HCT116 (cell line): Measurements from ENCODE around the gene KLHL18. TPM values are rescaled to one million over a fixed set of nuclear protein-coding genes. Genes with fewer than 3 reads are reported as not detected.

Source experiments
- ATAC-seq: fragments of 200-7000 bp; cut with Tn5 transposase; 2 replicates; pipeline ENCODE4 v1.9.1; 2020; ENCODE audit warnings: mild to moderate bottlenecking, moderate library complexity
- BruUV-seq: library from RNA; stranded (reverse); fragments of 400-500 nt; replicated peaks from 2 replicates; lab custom pipeline; 2021; lab: Mats Ljungman, UMichigan
- CTCF ChIA-PET: fragments of 300-600 bp; sonication (Branson Sonifier 250); formaldehyde crosslinking; loops from one replicate; lab custom pipeline; 2021; ENCODE audit warnings: antibody characterized with exemption; lab: Charles Lee
- POLR2A ChIA-PET: fragments of 300-600, 350-600 bp; sonication (Branson Sonifier 250); formaldehyde crosslinking; loops from one replicate; lab custom pipeline; 2021; ENCODE audit warnings: antibody characterized with exemption; lab: Charles Lee
- RAD21 ChIA-PET, 2 experiments: fragments of 300-600 bp; sonication (Branson Sonifier 250); formaldehyde crosslinking; loops; one replicate each; lab custom pipeline; 2023; ENCODE audit warnings: low total read pairs in 2 of 2; ENCODE audit not compliant: uncharacterized antibody in 2 of 2, unreplicated experiment in 2 of 2, low non-redundant PET in 1 of 2; lab: Charles Lee
- DNase-seq: peaks from one replicate; pipeline ENCODE4 v3.0.0-alpha.2; 2010; ENCODE audit warnings: low read depth, low spot score
- H2AFZ ChIP-seq: fragments of 200-600 bp; shearing (Covaris generic), sonication (generic); 2 replicates; pipeline ENCODE4 v1.6.1; 2017; ENCODE audit warnings: low read depth, mixed run types, mixed read lengths, antibody characterized with exemption, low read length; ENCODE audit not compliant: poor library complexity, severe bottlenecking
- H3K27ac ChIP-seq: 2 replicates; pipeline ENCODE4 v1.5.1; 2012; ENCODE audit warnings: low read depth, low read length
- H3K27me3 ChIP-seq: fragments of 200-600 bp; sonication (generic); 2 replicates; pipeline ENCODE4 v1.6.1; 2016; ENCODE audit warnings: mixed run types, low read length, mixed read lengths; ENCODE audit not compliant: insufficient read depth
- H3K36me3 ChIP-seq, 2 experiments: fragments of 200-500 bp in 1 of 2; fragments of 200-600 bp in 1 of 2; sonication (Bioruptor generic) in 1 of 2; sonication (generic) in 1 of 2; 2 replicates each; pipeline versions ENCODE4 v1.5.1 to v1.6.1; 2014 to 2016; ENCODE audit warnings: low read length in 2 of 2, inconsistent platforms in 1 of 2, mixed read lengths in 1 of 2, mixed run types in 1 of 2; ENCODE audit not compliant: insufficient read depth in 2 of 2, control insufficient read depth in 1 of 2
- H3K4me1 ChIP-seq, 2 experiments: fragments of 200-600 bp in 1 of 2; sonication (generic) in 1 of 2; 2 replicates each; pipeline versions ENCODE4 v1.5.1 to v1.6.1; 2012 to 2017; ENCODE audit warnings: low read length in 2 of 2, inconsistent platforms in 1 of 2, mild to moderate bottlenecking in 1 of 2, mixed read lengths in 1 of 2, mixed run types in 1 of 2, moderate library complexity in 1 of 2; ENCODE audit not compliant: insufficient read depth in 2 of 2, control insufficient read depth in 1 of 2
- H3K4me2 ChIP-seq: fragments of 200-600 bp; sonication (generic); 2 replicates; pipeline ENCODE4 v1.6.1; 2017; ENCODE audit warnings: mixed run types, low read length, mixed read lengths
- H3K4me3 ChIP-seq, 2 experiments: fragments of 200-600 bp in 1 of 2; sonication (generic) in 1 of 2; replicated peaks in 1 of 2; 2 replicates each; pipeline ENCODE4 v1.5.1; 2011 to 2016; ENCODE audit warnings: low read length in 2 of 2, control low read depth in 1 of 2, low read depth in 1 of 2, mild to moderate bottlenecking in 1 of 2, mixed read lengths in 1 of 2, mixed run types in 1 of 2
- H3K79me2 ChIP-seq: fragments of 200-600 bp; sonication (generic); 2 replicates; pipeline ENCODE4 v1.6.1; 2017; ENCODE audit warnings: mild to moderate bottlenecking, mixed run types, low read length, moderate library complexity, mixed read lengths; ENCODE audit not compliant: insufficient read depth
- H3K9ac ChIP-seq: fragments of 200-600 bp; sonication (generic); 2 replicates; pipeline ENCODE4 v1.6.1; 2016; ENCODE audit warnings: low read length, mixed read lengths
- H3K9me2 ChIP-seq: fragments of 200-600 bp; sonication (generic), shearing (Covaris generic); 2 replicates; pipeline ENCODE4 v1.6.1; 2017; ENCODE audit warnings: mixed run types, mild to moderate bottlenecking, moderate library complexity; ENCODE audit not compliant: insufficient read depth
- H3K9me3 ChIP-seq, 2 experiments: fragments of 200-500 bp in 1 of 2; fragments of 200-600 bp in 1 of 2; sonication (Bioruptor generic) in 1 of 2; sonication (generic) in 1 of 2; 2 replicates each; pipeline ENCODE4 v1.6.1; 2014 to 2017; ENCODE audit warnings: low read length in 2 of 2, mixed read lengths in 2 of 2, inconsistent platforms in 1 of 2, low read depth in 1 of 2, mild to moderate bottlenecking in 1 of 2, mixed run types in 1 of 2, moderate library complexity in 1 of 2; ENCODE audit not compliant: control insufficient read depth in 1 of 2, insufficient read depth in 1 of 2
- H4K20me1 ChIP-seq: fragments of 200-600 bp; sonication (generic), shearing (Covaris generic); 2 replicates; pipeline ENCODE4 v1.6.1; 2017; ENCODE audit warnings: mixed run types, mild to moderate bottlenecking, moderate library complexity; ENCODE audit not compliant: insufficient read depth
- ATF3 ChIP-seq: IDR thresholded peaks from 2 replicates; pipeline ENCODE4 v1.6.1; 2012
- CBX3 ChIP-seq: IDR thresholded peaks from 2 replicates; pipeline ENCODE4 v1.6.1; 2012; ENCODE audit warnings: low read depth
- CEBPB ChIP-seq: IDR thresholded peaks from 2 replicates; pipeline ENCODE4 v1.6.1; 2012; ENCODE audit warnings: low read depth
- ELF1 ChIP-seq: IDR thresholded peaks from 2 replicates; pipeline ENCODE4 v1.6.1; 2012; ENCODE audit warnings: low read depth, borderline replicate concordance
- EZH2 ChIP-seq: fragments of 200-600 bp; sonication (generic); IDR thresholded peaks from 2 replicates; pipeline ENCODE4 v1.6.1; 2017; ENCODE audit warnings: antibody characterized with exemption, mixed run types
- EZH2phosphoT487 ChIP-seq: fragments of 200-600 bp; IDR thresholded peaks from 2 replicates; pipeline ENCODE4 v1.6.1; 2018; ENCODE audit warnings: antibody characterized with exemption, borderline replicate concordance
- FOSL1 ChIP-seq: IDR thresholded peaks from 2 replicates; pipeline ENCODE4 v1.6.1; 2012; ENCODE audit warnings: low read depth
- JUND ChIP-seq: IDR thresholded peaks from 2 replicates; pipeline ENCODE4 v1.6.1; 2012
- POLR2A ChIP-seq: IDR thresholded peaks from 2 replicates; pipeline ENCODE4 v1.7.0; 2011; ENCODE audit warnings: borderline replicate concordance; ENCODE audit not compliant: insufficient read depth, insufficient read length; ENCODE audit errors: extremely low read depth
- POLR2AphosphoS5 ChIP-seq: IDR thresholded peaks from 2 replicates; pipeline ENCODE4 v1.6.1; 2011; ENCODE audit warnings: mild to moderate bottlenecking, low read depth, low read length, moderate library complexity
- RAD21 ChIP-seq: IDR thresholded peaks from 2 replicates; pipeline ENCODE4 v1.6.1; 2012; ENCODE audit warnings: low read depth, mild to moderate bottlenecking
- SRF ChIP-seq: IDR thresholded peaks from 2 replicates; pipeline ENCODE4 v1.6.1; 2012; ENCODE audit warnings: low read depth
- YY1 ChIP-seq: IDR thresholded peaks from 2 replicates; pipeline ENCODE4 v1.6.1; 2011; ENCODE audit warnings: low read length, low read depth, moderate library complexity, mild to moderate bottlenecking; ENCODE audit not compliant: insufficient replicate concordance; ENCODE audit errors: extremely low read depth
- ZFX ChIP-seq: fragments of 450-650 bp; IDR thresholded peaks from 2 replicates; pipeline ENCODE4 v1.6.1; 2017
- ZNF274 ChIP-seq: fragments of 200-500 bp; sonication (Bioruptor generic); IDR thresholded peaks from 2 replicates; pipeline ENCODE4 v1.6.1; 2014; ENCODE audit warnings: mild to moderate bottlenecking, low read depth, low read length, inconsistent platforms
- intact Hi-C: fragments of 100-400 bp; cut with micrococcal nuclease; formaldehyde crosslinking; loops from 2 replicates; pipeline ENCODE4 v1.10.0; 2022
- total RNA-seq: library from RNA; stranded (reverse); gene quantifications from one replicate; pipeline ENCODE4 v1.2.1, GENCODE V29; 2021; ENCODE audit not compliant: unreplicated experiment
- TF ChIP-seq, protein P1 (sequence below): IDR thresholded peaks from 2 replicates; pipeline ENCODE4 v1.6.1; 2012
- TF ChIP-seq, protein P2 (sequence below), 3 experiments: fragments of 200-600 bp in 1 of 3; sonication (generic) in 1 of 3; IDR thresholded peaks in 2 of 3; conservative IDR thresholded peaks in 1 of 3; 2 replicates each; pipeline ENCODE4 v1.5.1; 2012 to 2017; ENCODE audit warnings: low read depth in 2 of 3, low read length in 2 of 3, antibody characterized with exemption in 1 of 3, borderline replicate concordance in 1 of 3, control low read depth in 1 of 3, mild to moderate bottlenecking in 1 of 3, mixed read lengths in 1 of 3, mixed run types in 1 of 3, moderate library complexity in 1 of 3; ENCODE audit not compliant: insufficient read depth in 1 of 3
- TF ChIP-seq, protein P3 (sequence below): IDR thresholded peaks from 2 replicates; pipeline ENCODE4 v1.6.1; 2012; ENCODE audit warnings: low read depth
- TF ChIP-seq, protein P4 (sequence below): IDR thresholded peaks from 2 replicates; pipeline ENCODE4 v1.6.1; 2011; ENCODE audit warnings: mild to moderate bottlenecking, low read length, moderate library complexity; ENCODE audit not compliant: insufficient replicate concordance; ENCODE audit errors: extremely low read depth

KLHL18 gene
- total RNA-seq, 1 experiment from 2014 or later, result 32.3 TPM

GRCh38 chr3:47313341-47314055 is 30.8 kb downstream of the KLHL18 start:
- Histone ChIP-seq H3K36me3 (no peaks in the 10 kb centered on the region), H3K9me3 (no peaks in the 10 kb centered on the region), H3K27me3 (no peaks in the 10 kb centered on the region), H3K4me2 (no peak overlapping the region), H3K4me3 (no peak overlapping the region), H3K4me1 (peaks cover 6 to 19% of the 10 kb centered on the region in 2 experiments; a peak in 2 of 4 replicates), H3K9me2 (no peaks in the 10 kb centered on the region), H2AFZ (no peak overlapping the region), H3K27ac (no peak overlapping the region), H4K20me1 (no peaks in the 10 kb centered on the region), H3K79me2 (peaks cover 10% of the 10 kb centered on the region), H3K9ac (no peak overlapping the region)
- ChIA-PET POLR2A (interaction anchor here (0.6 to 0.7 kb wide), 2 partner anchors 22 to 133 kb away, joined by 4 to 5 read pairs; no protein-coding TSS in a partner anchor), CTCF (interaction anchor here (1.9 kb wide), 1 partner anchor 10 kb away, joined by 21 read pairs; no protein-coding TSS in a partner anchor), RAD21 (no interaction called here)
- ATAC-seq, result no peak
- BruUV-seq, result no TSS peak
- intact Hi-C loops, result no loop called here
- no peak for DNase-seq
- no peak for TF ChIP-seq YY1
- TF ChIP-seq RAD21, result no peak
- TF ChIP-seq ZFX, result no peak
- TF ChIP-seq EZH2, result no peak
- TF ChIP-seq, protein P1, sequence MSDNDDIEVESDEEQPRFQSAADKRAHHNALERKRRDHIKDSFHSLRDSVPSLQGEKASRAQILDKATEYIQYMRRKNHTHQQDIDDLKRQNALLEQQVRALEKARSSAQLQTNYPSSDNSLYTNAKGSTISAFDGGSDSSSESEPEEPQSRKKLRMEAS, result no peak
- no peak for TF ChIP-seq ATF3
- no peak for TF ChIP-seq ELF1
- no peak for TF ChIP-seq JUND
- TF ChIP-seq, protein P2, sequence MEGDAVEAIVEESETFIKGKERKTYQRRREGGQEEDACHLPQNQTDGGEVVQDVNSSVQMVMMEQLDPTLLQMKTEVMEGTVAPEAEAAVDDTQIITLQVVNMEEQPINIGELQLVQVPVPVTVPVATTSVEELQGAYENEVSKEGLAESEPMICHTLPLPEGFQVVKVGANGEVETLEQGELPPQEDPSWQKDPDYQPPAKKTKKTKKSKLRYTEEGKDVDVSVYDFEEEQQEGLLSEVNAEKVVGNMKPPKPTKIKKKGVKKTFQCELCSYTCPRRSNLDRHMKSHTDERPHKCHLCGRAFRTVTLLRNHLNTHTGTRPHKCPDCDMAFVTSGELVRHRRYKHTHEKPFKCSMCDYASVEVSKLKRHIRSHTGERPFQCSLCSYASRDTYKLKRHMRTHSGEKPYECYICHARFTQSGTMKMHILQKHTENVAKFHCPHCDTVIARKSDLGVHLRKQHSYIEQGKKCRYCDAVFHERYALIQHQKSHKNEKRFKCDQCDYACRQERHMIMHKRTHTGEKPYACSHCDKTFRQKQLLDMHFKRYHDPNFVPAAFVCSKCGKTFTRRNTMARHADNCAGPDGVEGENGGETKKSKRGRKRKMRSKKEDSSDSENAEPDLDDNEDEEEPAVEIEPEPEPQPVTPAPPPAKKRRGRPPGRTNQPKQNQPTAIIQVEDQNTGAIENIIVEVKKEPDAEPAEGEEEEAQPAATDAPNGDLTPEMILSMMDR (IDR thresholded peaks at IDR 0.05 in 2 of 3, conservative IDR thresholded peaks at IDR 0.05 in 1 of 3; ENCODE audit: borderline replicate concordance in 1 of 3, insufficient read depth in 1 of 3, low read depth in 2 of 3, low read length in 2 of 3), result no peak
- TF ChIP-seq, protein P3, sequence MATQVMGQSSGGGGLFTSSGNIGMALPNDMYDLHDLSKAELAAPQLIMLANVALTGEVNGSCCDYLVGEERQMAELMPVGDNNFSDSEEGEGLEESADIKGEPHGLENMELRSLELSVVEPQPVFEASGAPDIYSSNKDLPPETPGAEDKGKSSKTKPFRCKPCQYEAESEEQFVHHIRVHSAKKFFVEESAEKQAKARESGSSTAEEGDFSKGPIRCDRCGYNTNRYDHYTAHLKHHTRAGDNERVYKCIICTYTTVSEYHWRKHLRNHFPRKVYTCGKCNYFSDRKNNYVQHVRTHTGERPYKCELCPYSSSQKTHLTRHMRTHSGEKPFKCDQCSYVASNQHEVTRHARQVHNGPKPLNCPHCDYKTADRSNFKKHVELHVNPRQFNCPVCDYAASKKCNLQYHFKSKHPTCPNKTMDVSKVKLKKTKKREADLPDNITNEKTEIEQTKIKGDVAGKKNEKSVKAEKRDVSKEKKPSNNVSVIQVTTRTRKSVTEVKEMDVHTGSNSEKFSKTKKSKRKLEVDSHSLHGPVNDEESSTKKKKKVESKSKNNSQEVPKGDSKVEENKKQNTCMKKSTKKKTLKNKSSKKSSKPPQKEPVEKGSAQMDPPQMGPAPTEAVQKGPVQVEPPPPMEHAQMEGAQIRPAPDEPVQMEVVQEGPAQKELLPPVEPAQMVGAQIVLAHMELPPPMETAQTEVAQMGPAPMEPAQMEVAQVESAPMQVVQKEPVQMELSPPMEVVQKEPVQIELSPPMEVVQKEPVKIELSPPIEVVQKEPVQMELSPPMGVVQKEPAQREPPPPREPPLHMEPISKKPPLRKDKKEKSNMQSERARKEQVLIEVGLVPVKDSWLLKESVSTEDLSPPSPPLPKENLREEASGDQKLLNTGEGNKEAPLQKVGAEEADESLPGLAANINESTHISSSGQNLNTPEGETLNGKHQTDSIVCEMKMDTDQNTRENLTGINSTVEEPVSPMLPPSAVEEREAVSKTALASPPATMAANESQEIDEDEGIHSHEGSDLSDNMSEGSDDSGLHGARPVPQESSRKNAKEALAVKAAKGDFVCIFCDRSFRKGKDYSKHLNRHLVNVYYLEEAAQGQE, result no peak
- TF ChIP-seq CBX3, result no peak
- no peak for TF ChIP-seq FOSL1
- no peak for TF ChIP-seq ZNF274
- TF ChIP-seq POLR2AphosphoS5, result no peak
- TF ChIP-seq EZH2phosphoT487, result no peak
- TF ChIP-seq POLR2A, result no peak
- no peak for TF ChIP-seq CEBPB
- TF ChIP-seq, protein P4, sequence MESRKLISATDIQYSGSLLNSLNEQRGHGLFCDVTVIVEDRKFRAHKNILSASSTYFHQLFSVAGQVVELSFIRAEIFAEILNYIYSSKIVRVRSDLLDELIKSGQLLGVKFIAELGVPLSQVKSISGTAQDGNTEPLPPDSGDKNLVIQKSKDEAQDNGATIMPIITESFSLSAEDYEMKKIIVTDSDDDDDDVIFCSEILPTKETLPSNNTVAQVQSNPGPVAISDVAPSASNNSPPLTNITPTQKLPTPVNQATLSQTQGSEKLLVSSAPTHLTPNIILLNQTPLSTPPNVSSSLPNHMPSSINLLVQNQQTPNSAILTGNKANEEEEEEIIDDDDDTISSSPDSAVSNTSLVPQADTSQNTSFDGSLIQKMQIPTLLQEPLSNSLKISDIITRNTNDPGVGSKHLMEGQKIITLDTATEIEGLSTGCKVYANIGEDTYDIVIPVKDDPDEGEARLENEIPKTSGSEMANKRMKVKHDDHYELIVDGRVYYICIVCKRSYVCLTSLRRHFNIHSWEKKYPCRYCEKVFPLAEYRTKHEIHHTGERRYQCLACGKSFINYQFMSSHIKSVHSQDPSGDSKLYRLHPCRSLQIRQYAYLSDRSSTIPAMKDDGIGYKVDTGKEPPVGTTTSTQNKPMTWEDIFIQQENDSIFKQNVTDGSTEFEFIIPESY, result no peak
- TF ChIP-seq SRF, result no peak
